SK-N-SH (cell line): Measurements from ENCODE around the gene FAM107B. TPM values are rescaled to one million over a fixed set of nuclear protein-coding genes. Genes with fewer than 3 reads are reported as not detected.
A peak's percentile ranks its signal among the peaks of the same experiment; 100 is the strongest.

Experiments used
- CTCF ChIA-PET: fragments of 300-600, 350-600 bp; formaldehyde crosslinking; extraction: SDS; loops from one replicate; lab custom pipeline; 2021; lab: Yijun Ruan, JAX
- POLR2A ChIA-PET: fragments of 350-600 bp; sonication (Branson Sonifier 250); formaldehyde crosslinking; extraction: SDS; loops from one replicate; lab custom pipeline; 2020; ENCODE audit warnings: antibody characterized with exemption, inconsistent platforms; lab: Yijun Ruan, JAX
- DNase-seq: peaks from one replicate; pipeline ENCODE4 v3.0.0; 2012
- H2AFZ ChIP-seq: fragments of 200-600 bp; sonication (generic); 2 replicates; pipeline ENCODE4 v1.8.1; 2016; ENCODE audit warnings: antibody characterized with exemption, mild to moderate bottlenecking, low read depth
- H3F3A ChIP-seq: fragments of 200-600 bp; sonication (generic); replicated peaks from 2 replicates; pipeline ENCODE3; 2016; ENCODE audit warnings: antibody characterized with exemption, mild to moderate bottlenecking; ENCODE audit not compliant: insufficient read depth
- H3K27ac ChIP-seq, 2 experiments: fragments of 200-500 bp in 1 of 2; fragments of 200-600 bp in 1 of 2; sonication (Bioruptor generic) in 1 of 2; sonication (generic), shearing (Covaris generic) in 1 of 2; 2 replicates each; pipeline versions ENCODE4 v1.5.1 to v1.6.1; 2014 to 2016; ENCODE audit warnings: low read depth in 2 of 2, inconsistent platforms in 1 of 2, low read length in 1 of 2, mild to moderate bottlenecking in 1 of 2, mixed read lengths in 1 of 2
- H3K27me3 ChIP-seq: fragments of 200-600 bp; sonication (generic), shearing (Covaris generic); 2 replicates; pipeline ENCODE4 v1.6.1; 2016; ENCODE audit warnings: mixed run types; ENCODE audit not compliant: insufficient read depth
- H3K36me3 ChIP-seq, 2 experiments: fragments of 200-500 bp in 1 of 2; fragments of 200-600 bp in 1 of 2; sonication (Bioruptor generic) in 1 of 2; sonication (generic) in 1 of 2; replicated peaks in 1 of 2; 2 replicates each; pipeline versions ENCODE3 to v1.5.1; 2014 to 2016; ENCODE audit warnings: low read length in 1 of 2, mild to moderate bottlenecking in 1 of 2; ENCODE audit not compliant: insufficient read depth in 2 of 2, control insufficient read depth in 1 of 2
- H3K4me1 ChIP-seq, 2 experiments: fragments of 200-500 bp in 1 of 2; fragments of 200-600 bp in 1 of 2; sonication (Bioruptor generic) in 1 of 2; sonication (generic), shearing (Covaris generic) in 1 of 2; 2 replicates each; pipeline versions ENCODE4 v1.5.1 to v1.6.1; 2014 to 2016; ENCODE audit warnings: low read depth in 1 of 2, low read length in 1 of 2, mixed run types in 1 of 2; ENCODE audit not compliant: insufficient read depth in 2 of 2, control insufficient read depth in 1 of 2
- H3K4me2 ChIP-seq: fragments of 200-600 bp; sonication (generic), shearing (Covaris generic); 2 replicates; pipeline ENCODE4 v1.6.1; 2017; ENCODE audit warnings: mixed run types
- H3K4me3 ChIP-seq, 2 experiments: fragments of 200-500 bp in 1 of 2; fragments of 200-600 bp in 1 of 2; sonication (Bioruptor generic) in 1 of 2; sonication (generic), shearing (Covaris generic) in 1 of 2; 2 replicates each; pipeline versions ENCODE4 v1.5.1 to v1.8.1; 2014 to 2016; ENCODE audit warnings: low read depth in 2 of 2, inconsistent platforms in 1 of 2, low read length in 1 of 2, mild to moderate bottlenecking in 1 of 2, mixed read lengths in 1 of 2, moderate library complexity in 1 of 2
- H3K79me2 ChIP-seq: fragments of 200-600 bp; sonication (generic); 2 replicates; pipeline ENCODE4 v1.8.1; 2017; ENCODE audit warnings: mild to moderate bottlenecking; ENCODE audit not compliant: insufficient read depth
- H3K9ac ChIP-seq: fragments of 200-600 bp; sonication (generic); 2 replicates; pipeline ENCODE4 v1.6.1; 2017; ENCODE audit warnings: mixed run types
- H3K9me2 ChIP-seq: fragments of 200-600 bp; sonication (generic); 2 replicates; pipeline ENCODE4 v1.6.1; 2017; ENCODE audit warnings: mixed run types
- H3K9me3 ChIP-seq: fragments of 200-600 bp; sonication (generic); 2 replicates; pipeline ENCODE4 v1.6.1; 2017; ENCODE audit warnings: mixed run types, mild to moderate bottlenecking, moderate library complexity
- H4K20me1 ChIP-seq: fragments of 200-600 bp; sonication (generic); 2 replicates; pipeline ENCODE4 v1.6.1; 2017; ENCODE audit warnings: mild to moderate bottlenecking, mixed run types; ENCODE audit not compliant: insufficient read depth
- FOSL2 ChIP-seq: IDR thresholded peaks from 2 replicates; pipeline ENCODE4 v1.4.0; 2012; ENCODE audit warnings: low read depth, mild to moderate bottlenecking, moderate library complexity, borderline replicate concordance
- FOXM1 ChIP-seq: IDR thresholded peaks from 2 replicates; pipeline ENCODE4 v1.4.0; 2012; ENCODE audit warnings: low read depth, mild to moderate bottlenecking
- JUND ChIP-seq: IDR thresholded peaks from 2 replicates; pipeline ENCODE4 v1.4.0; 2012
- MXI1 ChIP-seq: IDR thresholded peaks from 2 replicates; pipeline ENCODE4 v1.6.1; 2012; ENCODE audit warnings: mild to moderate bottlenecking, low read depth, low read length, improper control_type of control experiment
- RCOR1 ChIP-seq: fragments of 150-350 bp; IDR thresholded peaks from 2 replicates; pipeline ENCODE4 v1.6.1; 2017; ENCODE audit warnings: antibody characterized with exemption, low read length
- RXRA ChIP-seq: IDR thresholded peaks from 2 replicates; pipeline ENCODE4 v1.4.0; 2012; ENCODE audit warnings: low read depth, mild to moderate bottlenecking, borderline replicate concordance
- SMC3 ChIP-seq: IDR thresholded peaks from 2 replicates; pipeline ENCODE4 v1.6.1; 2012; ENCODE audit warnings: low read depth, low read length, improper control_type of control experiment
- TAF1 ChIP-seq: IDR thresholded peaks from 2 replicates; pipeline ENCODE4 v1.6.1; 2012; ENCODE audit warnings: low read depth, mild to moderate bottlenecking, low read length, moderate library complexity, borderline replicate concordance
- USF2 ChIP-seq: fragments of 150-350 bp; IDR thresholded peaks from 2 replicates; pipeline ENCODE4 v1.6.1; 2017; ENCODE audit warnings: antibody characterized with exemption, low read length, low read depth, borderline replicate concordance
- whole genome bisulfite sequencing: methylation state at CpG from one replicate; pipeline ENCODE4 v1.1.6; 2017; ENCODE audit warnings: low lambda C conversion rate; 5-methylcytosine and 5-hydroxymethylcytosine counted together
- polyA plus RNA-seq, 3 experiments: library from polyadenylated mRNA; depleted of rRNA; stranded (reverse); fragments of >200 nt; gene quantifications; 2 replicates each; pipeline ENCODE4 v1.2.3, GENCODE V29; 2012
- TF ChIP-seq, protein P1 (sequence below): IDR thresholded peaks from 2 replicates; pipeline ENCODE4 v1.4.0; 2012; ENCODE audit warnings: low read depth

The FAM107B gene
- polyA plus RNA-seq, 1 of the 3 experiments (the other 2 are of a cell fraction) = 1.0 TPM

DNA sequence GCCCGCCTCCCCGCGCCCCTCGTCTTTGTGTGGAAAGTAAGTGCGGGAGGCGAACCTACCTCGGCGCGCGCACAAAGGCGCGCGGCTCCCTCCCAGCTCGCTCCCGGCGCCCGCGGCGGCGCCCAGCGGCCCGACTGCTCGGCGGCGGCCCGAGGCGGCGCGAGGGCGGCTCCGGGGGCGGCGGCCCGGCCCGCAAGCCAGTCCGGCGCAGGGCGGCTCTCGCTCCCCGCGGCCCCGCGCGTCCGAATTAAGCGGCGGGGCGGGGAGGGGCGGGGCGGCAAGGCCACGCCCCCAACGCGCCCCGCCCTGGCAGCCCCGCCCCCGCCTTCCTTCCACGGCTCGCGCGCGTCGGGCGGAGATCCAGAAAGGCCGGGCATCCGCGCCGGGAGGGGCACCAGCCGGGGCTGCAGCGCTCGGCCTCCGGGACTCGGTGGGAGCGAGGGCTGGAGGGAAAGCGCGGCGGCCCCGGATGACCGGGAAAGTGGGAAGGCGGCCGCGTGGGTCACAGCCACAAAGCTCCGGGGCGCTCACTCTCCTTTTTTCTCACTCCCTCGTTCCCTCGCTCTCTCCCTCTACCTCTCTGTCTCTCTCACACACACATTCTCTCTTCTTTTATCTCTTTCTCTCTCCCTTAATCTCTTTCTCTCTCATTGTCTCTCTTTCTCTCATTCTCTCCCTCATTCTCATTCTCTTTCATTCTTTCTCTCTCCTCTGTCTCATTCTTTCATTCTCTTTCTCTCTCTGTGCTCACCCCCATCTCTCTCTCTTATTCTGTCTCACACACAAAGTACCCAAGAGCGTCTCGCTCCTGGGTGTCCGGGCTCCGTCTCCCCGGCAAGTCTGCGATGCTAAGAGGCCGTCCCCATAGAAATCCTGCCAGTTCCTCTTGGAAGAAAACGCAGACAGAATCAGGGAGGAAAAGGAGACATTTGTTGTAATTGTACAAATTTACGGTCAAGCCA, 170.2 kb downstream of the FAM107B start:
- H4K20me1 ChIP-seq = no peaks in the 10 kb centered on the region
- ChIA-PET CTCF (interaction anchor here (0.6 to 1.0 kb wide), 2 partner anchors 13 to 684 kb away, joined by 3 read pairs; no protein-coding TSS in a partner anchor), POLR2A (interaction anchor here (0.6 to 0.9 kb wide), 3 partner anchors 63 to 233 kb away, joined by 3 to 4 read pairs (median 3); partner anchors contain the start of genes CDNF, HSPA14 and MSANTD7)
- peak; percentile 95 for DNase-seq
- H3K9me2 ChIP-seq = no peaks in the 10 kb centered on the region
- no peaks in the 10 kb centered on the region for H3K36me3 ChIP-seq
- H3F3A ChIP-seq = peaks cover 4% of the 10 kb centered on the region
- 0 out of 2 replicates have a peak, but pooled peaks cover 16% of the 10 kb centered on the region for H3K27me3 ChIP-seq
- peaks cover 7 to 11% of the 10 kb centered on the region in 2 experiments; a peak in 3 of 4 replicates for H3K4me1 ChIP-seq
- WGBS = 3% methylated on average over 28 of the region's 94 CpGs
- H3K79me2 ChIP-seq = no peaks in the 10 kb centered on the region
- peak overlapping the region; percentile 91 for H2AFZ ChIP-seq
- TF ChIP-seq SMC3 (no peak), MXI1 (peak; percentile 50; the same call in 1 of the 2 replicates), USF2 (no peak), RCOR1 (no peak), JUND (no peak), TAF1 (0 out of 2 replicates have a peak, but pooled peaks have one; percentile 27), FOXM1 (no peak), FOSL2 (no peak), RXRA (no peak)
- TF ChIP-seq, protein P1, sequence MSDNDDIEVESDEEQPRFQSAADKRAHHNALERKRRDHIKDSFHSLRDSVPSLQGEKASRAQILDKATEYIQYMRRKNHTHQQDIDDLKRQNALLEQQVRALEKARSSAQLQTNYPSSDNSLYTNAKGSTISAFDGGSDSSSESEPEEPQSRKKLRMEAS = no peak
- TF ChIP-seq, all 33 proteins: peak for 2
- peak overlapping the region in 1 of 2 experiments; percentile 43; a peak in 1 of 4 replicates for H3K27ac ChIP-seq
- H3K4me3 ChIP-seq = peak overlapping the region; percentile 48 to 58
- H3K4me2 ChIP-seq = peak overlapping the region; percentile 92
- H3K9me3 ChIP-seq = no peaks in the 10 kb centered on the region
- H3K9ac ChIP-seq = peak overlapping the region; percentile 36; the same call in 1 of the 2 replicates

DNA sequence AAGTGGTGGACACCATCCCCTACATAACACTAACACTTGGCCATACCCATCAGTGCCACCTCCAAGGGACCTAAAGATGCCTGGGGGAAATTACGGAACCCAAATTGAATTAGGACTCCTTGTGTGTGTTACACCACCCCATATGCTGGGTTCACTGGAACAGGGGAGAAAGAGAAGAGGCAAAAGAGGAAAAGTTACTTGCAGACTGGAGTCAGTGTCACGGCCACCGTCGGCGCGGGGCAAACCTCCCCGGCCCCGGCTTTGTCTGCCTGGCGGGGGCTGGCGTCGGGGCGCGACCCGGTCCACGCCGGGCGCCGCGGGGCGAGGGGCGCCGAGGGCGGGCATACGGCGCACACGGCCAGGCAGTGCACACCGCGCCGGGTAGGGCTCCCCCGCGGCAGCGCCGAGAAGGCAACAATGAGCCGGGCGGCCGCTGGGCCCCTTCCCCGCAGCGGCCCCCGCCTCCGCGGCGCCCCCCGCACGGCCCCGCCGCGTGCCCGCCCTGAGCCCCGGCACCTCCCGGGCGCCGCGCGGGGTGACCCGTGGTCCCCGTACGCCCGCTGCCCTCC, 171.1 kb downstream of the FAM107B start:
- Histone ChIP-seq H3K9me2 (no peaks in the 10 kb centered on the region), H3K79me2 (no peaks in the 10 kb centered on the region), H3K4me1 (peaks cover 7 to 11% of the 10 kb centered on the region in 2 experiments; a peak in 3 of 4 replicates), H3K9me3 (no peaks in the 10 kb centered on the region), H3K9ac (peak overlapping the region; percentile 51; the same call in 1 of the 2 replicates), H3F3A (peaks cover 4% of the 10 kb centered on the region), H3K4me3 (peak overlapping the region; percentile 48 to 69), H2AFZ (peak overlapping the region; percentile 81)
- CTCF ChIA-PET = no interaction called here
- peak; percentile 76 for DNase-seq
- no peak for TF ChIP-seq TAF1
- TF ChIP-seq, all 33 proteins: peak for 0
- peak overlapping the region in 1 of 2 experiments; percentile 43; a peak in 1 of 4 replicates for H3K27ac ChIP-seq
- H4K20me1 ChIP-seq = no peaks in the 10 kb centered on the region
- 0% methylated on average over 1 of the region's 58 CpGs for WGBS
- H3K4me2 ChIP-seq = peak overlapping the region; percentile 88
- no peaks in the 10 kb centered on the region for H3K36me3 ChIP-seq
- 0 out of 2 replicates have a peak, but pooled peaks cover 14% of the 10 kb centered on the region for H3K27me3 ChIP-seq
- POLR2A ChIA-PET = no interaction called here
